ENCODE data around the gene HLA-DPA1.

- TF ChIP-seq CTCF (IDR thresholded peaks at IDR 0.05) (no peak), POLR2AphosphoS5 (IDR thresholded peaks at IDR 0.05) (no peak), EP300 (IDR thresholded peaks at IDR 0.05; ENCODE audit: low read depth) (no peak), POLR2A (IDR thresholded peaks at IDR 0.05) (no peak)
These were observed 11.5 kb downstream of the HLA-DPA1 start for GRCh38 chr6:33061987-33062386.
